B cell (primary cell): Measurements from ENCODE around the gene FCGBP.

Experiments
- CTCF ChIP-seq: fragments of 200-600 bp; IDR thresholded peaks from one replicate; pipeline ENCODE4 v1.8.0; 2022; ENCODE audit warnings: antibody characterized with exemption, mild to moderate bottlenecking
- EZH2 ChIP-seq: IDR thresholded peaks from 2 replicates; pipeline ENCODE4 v1.6.1; 2012; ENCODE audit warnings: borderline replicate concordance, low read depth, mild to moderate bottlenecking, moderate library complexity, low read length; ENCODE audit not compliant: insufficient read depth, poor library complexity, severe bottlenecking

- TF ChIP-seq EZH2, result no peak
- no peak for TF ChIP-seq CTCF
Observed at GRCh38 chr19:39935364-39935661, 879 bp upstream of the FCGBP start.
